ENCODE data around the gene NUCB1.
"Not testable (repeated sequence)": the region's sequence is repeated elsewhere in the genome, so short reads cannot be mapped to it uniquely, and the experiment has no call there.

The NUCB1 gene

DNA sequence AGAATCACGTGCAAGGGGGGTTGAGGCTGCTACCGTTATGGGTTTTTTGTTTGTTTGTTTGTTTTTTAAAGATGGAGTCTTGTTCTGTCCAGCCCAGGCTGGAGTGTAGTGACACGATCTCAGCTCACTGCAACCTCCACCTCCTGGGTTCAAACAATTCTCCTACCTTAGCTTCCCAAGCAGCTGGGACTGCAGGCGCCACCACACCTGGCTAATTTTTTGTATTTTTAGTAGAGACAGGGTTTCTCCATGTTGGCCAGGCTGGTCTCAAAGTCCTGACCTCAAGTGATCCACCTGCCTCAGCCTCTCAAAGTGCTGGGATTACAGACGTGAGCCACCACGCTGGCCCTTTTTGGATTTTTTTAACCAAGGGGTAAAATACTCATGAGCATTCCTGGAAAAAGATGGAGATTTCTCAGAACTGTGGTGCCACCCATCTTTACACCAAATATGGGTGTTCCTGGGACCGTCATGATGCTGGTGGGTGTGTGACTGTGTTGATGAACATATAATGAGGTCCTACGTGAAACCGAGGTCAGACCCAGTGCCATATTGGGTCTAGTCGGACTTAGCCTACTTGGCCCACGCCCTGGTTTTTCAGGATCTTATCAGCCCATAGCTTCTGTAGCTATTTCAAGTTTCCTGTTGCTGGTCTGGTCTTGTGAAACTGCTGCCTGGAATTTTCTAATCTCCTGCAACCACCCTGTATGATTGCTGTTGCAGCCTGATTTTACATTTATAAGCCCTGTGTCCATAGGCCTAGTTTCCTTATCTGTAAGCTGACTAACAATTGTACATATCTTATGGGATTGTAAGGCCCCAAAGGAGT is 21.7 kb upstream of the NUCB1 start:
- H3K27ac ChIP-seq, result no peak overlapping the region
- no peak for TF ChIP-seq CTCF (conservative IDR thresholded peaks at IDR 0.05)

- H3K27ac ChIP-seq, result no peak overlapping the region
- TF ChIP-seq CTCF (conservative IDR thresholded peaks at IDR 0.05), result no peak
These were observed 21.0 kb upstream of the NUCB1 start for GRCh38 chr19:48879025-48879637.

- H3K27ac ChIP-seq, result not testable (repeated sequence)
These were observed 20.4 kb upstream of the NUCB1 start for GRCh38 chr19:48879696-48880095.

- no peak overlapping the region for H3K27ac ChIP-seq
- TF ChIP-seq CTCF (conservative IDR thresholded peaks at IDR 0.05), result no peak
These were observed 18.1 kb upstream of the NUCB1 start for GRCh38 chr19:48881741-48882657.

DNA sequence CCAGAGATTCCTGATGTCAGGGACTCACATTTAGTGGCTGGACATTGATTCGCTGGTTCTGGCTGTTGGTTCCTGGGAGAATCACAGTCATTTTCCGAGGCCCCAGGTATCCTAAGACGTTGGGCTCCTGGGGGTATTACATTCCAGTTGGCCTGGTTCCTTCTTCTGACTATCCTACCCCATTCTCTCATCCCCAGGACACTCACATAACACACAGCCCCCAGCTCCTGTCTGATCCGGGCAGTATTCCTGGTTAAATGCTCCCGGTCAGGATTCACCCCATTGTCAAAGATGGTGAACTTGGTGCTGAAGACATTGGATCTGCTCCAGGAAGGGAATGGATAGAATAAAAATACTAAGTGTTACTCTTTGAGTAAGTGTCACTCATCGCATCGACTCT is 16.4 kb upstream of the NUCB1 start:
- no peak for TF ChIP-seq CTCF (conservative IDR thresholded peaks at IDR 0.05)
- H3K27ac ChIP-seq, result no peak overlapping the region

GRCh38 chr19:48887861-48888612 is 12.1 kb upstream of the NUCB1 start:
- no peak overlapping the region for H3K27ac ChIP-seq
- no peak for TF ChIP-seq CTCF (conservative IDR thresholded peaks at IDR 0.05)

- not testable (repeated sequence) for H3K27ac ChIP-seq
These were observed 10.6 kb upstream of the NUCB1 start for GRCh38 chr19:48889496-48889895.

GRCh38 chr19:48890551-48890950 is 9.6 kb upstream of the NUCB1 start:
- TF ChIP-seq CTCF (conservative IDR thresholded peaks at IDR 0.05), result no peak
- H3K27ac ChIP-seq, result no peak overlapping the region

Data from VCaP (cell line).